ENCODE measurements around the gene SLC2A10.
A peak's percentile ranks its signal among the peaks of the same experiment; 100 is the strongest.

SLC2A10 gene

DNA sequence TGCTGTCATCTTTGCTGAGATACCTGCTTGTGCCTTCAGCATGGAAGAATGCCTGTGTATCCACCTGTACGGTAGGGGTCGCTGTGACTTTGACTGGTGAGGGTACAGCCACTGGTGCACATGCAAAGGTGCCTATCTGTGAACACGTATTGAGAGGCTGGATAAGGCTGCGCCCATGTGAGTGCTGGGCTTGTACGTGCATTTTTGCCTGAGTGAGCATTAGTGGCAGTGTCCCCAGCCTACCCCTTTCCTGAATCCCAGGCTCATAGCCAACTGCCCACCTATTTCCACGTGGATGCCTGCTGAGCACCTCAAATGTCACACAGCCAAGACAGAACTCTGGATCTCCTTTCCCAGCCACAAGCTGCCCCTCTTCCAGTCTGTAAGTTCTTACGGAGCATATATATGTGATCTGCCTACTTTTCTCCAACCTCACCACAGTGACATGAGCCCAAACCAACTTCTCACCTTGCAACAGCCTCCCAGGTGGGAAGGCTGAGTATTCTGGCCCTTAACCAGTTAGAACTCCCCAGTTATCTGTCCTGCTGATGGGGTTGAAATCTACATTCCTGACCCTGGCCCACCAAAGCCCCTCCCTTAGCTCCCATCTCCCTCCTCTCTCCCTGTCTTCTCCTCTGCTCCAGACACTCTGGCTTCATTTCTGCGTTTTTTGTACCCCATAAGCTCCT is 1.1 kb upstream of the SLC2A10 start:
- no peak for DNase-seq (ENCODE audit: extremely low read depth, low read depth)
- TF ChIP-seq, protein P1, sequence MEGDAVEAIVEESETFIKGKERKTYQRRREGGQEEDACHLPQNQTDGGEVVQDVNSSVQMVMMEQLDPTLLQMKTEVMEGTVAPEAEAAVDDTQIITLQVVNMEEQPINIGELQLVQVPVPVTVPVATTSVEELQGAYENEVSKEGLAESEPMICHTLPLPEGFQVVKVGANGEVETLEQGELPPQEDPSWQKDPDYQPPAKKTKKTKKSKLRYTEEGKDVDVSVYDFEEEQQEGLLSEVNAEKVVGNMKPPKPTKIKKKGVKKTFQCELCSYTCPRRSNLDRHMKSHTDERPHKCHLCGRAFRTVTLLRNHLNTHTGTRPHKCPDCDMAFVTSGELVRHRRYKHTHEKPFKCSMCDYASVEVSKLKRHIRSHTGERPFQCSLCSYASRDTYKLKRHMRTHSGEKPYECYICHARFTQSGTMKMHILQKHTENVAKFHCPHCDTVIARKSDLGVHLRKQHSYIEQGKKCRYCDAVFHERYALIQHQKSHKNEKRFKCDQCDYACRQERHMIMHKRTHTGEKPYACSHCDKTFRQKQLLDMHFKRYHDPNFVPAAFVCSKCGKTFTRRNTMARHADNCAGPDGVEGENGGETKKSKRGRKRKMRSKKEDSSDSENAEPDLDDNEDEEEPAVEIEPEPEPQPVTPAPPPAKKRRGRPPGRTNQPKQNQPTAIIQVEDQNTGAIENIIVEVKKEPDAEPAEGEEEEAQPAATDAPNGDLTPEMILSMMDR (IDR thresholded peaks at IDR 0.05; ENCODE audit: low read depth, low read length): peak; percentile 5

DNA sequence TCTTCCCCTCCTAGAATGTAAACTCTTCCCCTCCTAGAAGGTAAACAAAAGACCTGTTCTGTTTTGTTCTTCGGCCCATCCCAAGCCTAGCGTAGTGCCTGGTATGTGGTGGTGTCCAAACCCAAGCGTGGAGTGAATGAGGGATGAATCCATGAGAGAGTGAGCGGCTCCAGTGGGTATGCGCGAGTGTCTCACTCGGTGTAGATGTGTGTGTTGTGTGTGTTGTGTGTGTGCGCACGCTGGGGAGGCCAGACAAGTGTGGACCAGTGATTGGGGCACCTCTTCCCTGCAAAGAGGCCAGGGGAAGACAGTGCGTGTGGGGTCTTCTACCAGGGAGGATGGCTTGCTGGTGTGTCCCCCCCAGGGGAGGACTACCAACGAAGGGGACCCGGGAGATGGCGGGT is 392 bp upstream of the SLC2A10 start:
- no peak for DNase-seq (ENCODE audit: extremely low read depth, low read depth)
- TF ChIP-seq, protein P1 (IDR thresholded peaks at IDR 0.05; ENCODE audit: low read depth, low read length): no peak

DNA sequence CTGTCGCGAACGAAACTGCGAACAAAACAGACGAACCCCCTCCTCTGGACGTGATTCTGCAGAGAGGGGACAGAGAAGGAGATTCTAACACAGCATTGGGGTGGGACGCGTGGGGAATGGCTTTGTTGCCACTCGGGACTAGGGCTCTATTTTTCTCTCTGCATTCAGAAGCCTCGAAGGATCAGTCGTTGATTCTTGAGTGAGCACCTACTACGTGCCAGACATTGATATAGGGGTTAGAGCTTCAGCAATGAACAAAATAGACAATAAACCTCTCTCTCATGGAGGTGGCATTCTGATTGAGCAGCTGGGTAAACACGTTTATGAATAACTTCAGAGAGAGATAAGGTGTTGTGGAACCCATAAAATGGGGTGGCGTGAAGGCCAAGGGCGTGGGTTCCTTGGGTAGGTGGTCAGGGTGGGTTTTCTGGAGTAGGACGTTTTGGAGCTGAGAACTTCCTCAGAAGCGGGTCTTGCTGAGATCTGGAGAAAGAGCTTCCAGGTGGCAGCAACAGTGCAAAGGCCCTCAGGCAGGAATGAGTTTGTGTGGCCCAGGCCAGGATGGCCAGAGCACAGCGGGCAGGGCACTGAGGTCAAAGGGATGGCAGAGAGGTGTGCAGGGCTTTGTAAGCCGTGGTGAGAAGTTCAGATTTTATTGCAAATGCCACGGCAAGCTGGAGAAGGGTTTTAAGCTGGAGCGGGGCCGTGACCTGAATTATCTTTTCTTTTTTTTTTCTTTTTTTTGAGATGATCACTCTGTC is 884 bp downstream of the SLC2A10 start:
- TF ChIP-seq, protein P1 (IDR thresholded peaks at IDR 0.05; ENCODE audit: low read depth, low read length): no peak
- no peak for DNase-seq (ENCODE audit: extremely low read depth, low read depth)

DNA sequence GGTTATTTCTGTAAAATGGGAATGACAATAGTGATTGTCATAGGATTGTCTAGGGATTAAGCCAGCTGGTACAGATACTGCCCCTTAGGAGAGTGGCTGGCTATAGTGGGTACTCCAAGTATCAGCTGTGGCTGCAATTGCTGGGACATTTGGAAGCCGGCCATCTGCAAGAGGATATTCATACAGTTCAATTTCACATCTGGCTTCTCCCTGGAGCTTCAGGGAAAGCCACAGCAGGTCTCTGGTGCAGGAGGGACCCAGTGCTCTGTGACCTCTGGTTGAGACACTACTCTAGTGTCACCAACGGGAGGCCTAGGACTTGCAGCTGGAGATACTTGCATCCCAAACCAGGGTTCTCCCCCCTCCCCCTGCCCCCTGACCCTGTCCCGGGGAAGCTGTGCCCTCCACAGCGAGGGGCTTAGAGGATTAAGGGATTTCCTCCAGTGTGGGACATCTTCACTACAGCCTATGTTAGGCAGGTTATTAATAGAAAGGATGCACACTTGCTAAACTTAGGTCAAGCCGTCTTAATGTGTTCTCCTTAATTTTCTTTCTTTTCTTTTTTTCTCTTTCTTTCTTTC is 2.7 kb downstream of the SLC2A10 start:
- DNase-seq (ENCODE audit: extremely low read depth, low read depth): no peak
- TF ChIP-seq, protein P1 (IDR thresholded peaks at IDR 0.05; ENCODE audit: low read depth, low read length): no peak

DNA sequence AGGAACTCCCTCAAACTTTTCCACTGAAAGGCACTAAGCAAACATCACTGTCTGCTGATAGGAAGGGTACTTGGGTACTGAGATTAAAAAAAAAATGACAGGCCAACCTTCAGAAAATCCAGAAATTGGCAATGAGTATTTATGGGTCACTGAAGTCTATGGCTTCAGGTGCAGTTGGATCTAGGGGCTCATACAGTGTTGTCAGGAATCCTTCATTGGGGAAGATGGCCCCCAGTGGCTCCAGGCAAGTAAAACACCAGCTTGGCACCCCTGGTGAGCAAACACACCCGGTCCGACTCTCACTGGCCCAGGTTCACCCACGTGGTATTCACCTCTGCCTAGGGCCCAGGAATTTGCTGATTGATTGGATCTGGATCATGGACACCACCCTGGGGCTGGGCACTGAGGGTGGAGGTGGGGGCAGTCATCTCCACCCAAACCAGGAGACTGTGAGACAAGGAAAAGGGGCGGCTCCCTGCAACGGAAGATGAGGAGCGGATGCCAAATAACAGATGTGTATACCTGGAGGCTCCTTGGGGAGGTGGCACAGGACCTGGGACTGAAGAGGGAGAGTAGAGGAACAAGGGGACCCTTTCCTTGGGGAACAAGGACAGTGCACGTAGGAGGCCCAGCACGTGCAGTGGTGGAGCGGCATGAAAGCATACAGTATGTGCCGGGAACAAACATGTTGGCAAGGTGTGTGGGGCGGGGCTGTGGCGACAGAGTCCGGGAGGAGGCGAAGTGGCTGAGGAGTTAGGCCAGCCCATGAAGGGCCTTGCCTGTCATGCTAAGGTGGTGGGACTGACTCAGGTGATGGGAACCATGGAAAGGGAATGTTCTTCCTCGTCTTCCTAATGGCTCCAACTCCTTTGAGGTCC is 4.7 kb downstream of the SLC2A10 start:
- TF ChIP-seq, protein P1 (IDR thresholded peaks at IDR 0.05; ENCODE audit: low read depth, low read length): no peak
- DNase-seq (ENCODE audit: extremely low read depth, low read depth): no peak

DNA sequence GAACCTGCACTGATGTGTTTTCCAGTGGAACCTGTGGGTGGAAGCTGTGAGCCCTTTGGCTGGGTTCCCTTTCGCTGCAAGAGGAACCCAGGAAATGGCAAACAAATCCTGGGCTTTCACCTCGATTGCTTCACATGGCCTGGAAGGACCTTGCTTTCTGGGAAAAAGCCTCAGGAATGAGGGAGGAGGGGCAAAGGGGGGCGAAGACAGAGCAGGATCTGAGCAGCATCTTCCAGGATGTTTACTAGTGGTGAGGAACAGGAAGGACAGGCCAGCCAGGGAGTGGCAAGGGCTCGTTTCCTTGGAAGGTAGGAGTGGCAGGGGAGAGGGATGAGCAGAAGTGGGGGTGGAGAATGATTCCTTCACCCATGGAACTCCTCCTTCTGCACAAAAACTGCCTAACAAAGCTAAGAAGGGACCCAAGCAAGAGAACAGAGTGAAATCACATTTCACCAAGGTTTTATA is 5.9 kb downstream of the SLC2A10 start:
- peak; percentile 82 for DNase-seq (ENCODE audit: extremely low read depth, low read depth)

More for the DNA sequence above, 5.9 kb downstream of the SLC2A10 start:
- TF ChIP-seq, protein P1 (IDR thresholded peaks at IDR 0.05; ENCODE audit: low read depth, low read length): peak; percentile 16; the same call in 1 of the 2 replicates
